Esophagus muscularis mucosa (tissue), 4 donors: ENCODE data around the gene TSC22D3.

Source experiments
- CTCF ChIP-seq, 3 experiments: fragments of 200-600 bp in 2 of 3; fragments of 450-650 bp in 1 of 3; sonication (generic) in 2 of 3; IDR thresholded peaks; one replicate each; pipeline ENCODE4 v1.5.1; 2017 to 2019; ENCODE audit warnings: antibody characterized with exemption in 3 of 3, mild to moderate bottlenecking in 2 of 3, moderate library complexity in 1 of 3
- EP300 ChIP-seq: sonication (generic); formaldehyde crosslinking; IDR thresholded peaks from one replicate; pipeline ENCODE4 v1.6.1; 2017; ENCODE audit warnings: antibody characterized with exemption
- POLR2A ChIP-seq: fragments of 450-650 bp; IDR thresholded peaks from one replicate; pipeline ENCODE4 v1.6.1; 2017; ENCODE audit warnings: antibody characterized with exemption, moderate library complexity, mild to moderate bottlenecking, low read depth
- POLR2AphosphoS5 ChIP-seq, 2 donors: sonication (generic); formaldehyde crosslinking; IDR thresholded peaks; one replicate each; pipeline ENCODE4 v1.6.1; 2017; ENCODE audit warnings: antibody characterized with exemption in 2 of 2

- TF ChIP-seq CTCF (IDR thresholded peaks at IDR 0.05) (no peak), EP300 (no peak), POLR2A (no peak), POLR2AphosphoS5 (IDR thresholded peaks at IDR 0.05) (peak; percentile 30 to 77)
These were observed 100.9 kb downstream of the TSC22D3 start for GRCh38 chrX:107674480-107675364.
